GM21515 (cell line): ENCODE data around the gene KARS1.
A peak's percentile ranks its signal among the peaks of the same experiment; 100 is the strongest.
"Not testable (repeated sequence)": the region's sequence is repeated elsewhere in the genome, so short reads cannot be mapped to it uniquely, and the experiment has no call there.

Source experiments
- ATAC-seq: cut with Tn5 transposase; IDR thresholded peaks from one replicate; pipeline ENCODE4 v1.9.1; 2021; ENCODE audit not compliant: unreplicated experiment

KARS1 gene

DNA sequence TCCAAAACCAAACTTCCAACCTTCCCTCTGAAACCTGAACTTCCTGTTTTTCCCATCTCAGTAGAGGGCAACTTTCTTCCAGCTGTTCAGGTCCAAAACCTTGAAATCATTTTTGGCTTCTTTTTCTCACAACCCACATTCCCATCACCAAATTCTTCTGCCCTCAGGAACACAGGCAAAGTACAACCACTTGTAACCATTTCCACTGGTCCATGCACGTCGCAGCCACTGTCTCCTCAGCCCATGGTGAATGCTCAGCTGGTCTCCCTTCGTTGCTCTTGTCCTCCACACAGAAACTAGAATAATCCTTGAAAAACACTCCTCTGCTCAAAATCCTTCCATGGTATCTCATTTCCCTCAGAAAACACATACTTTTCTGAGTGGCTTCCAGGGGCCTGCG lies 20.7 kb downstream of the KARS1 start:
- no peak for ATAC-seq

GRCh38 chr16:75624921-75625334 lies 22.5 kb downstream of the KARS1 start:
- ATAC-seq, result no peak

GRCh38 chr16:75622761-75623605 lies 24.5 kb downstream of the KARS1 start, which contains the start of gene ADAT1:
ADAT1 (minus strand) TSS chr16:75623281; CDS start chr16:75620799, 2,482 bp downstream.
- peak; percentile 89 for ATAC-seq

GRCh38 chr16:75621170-75621477 lies 26.3 kb downstream of the KARS1 start:
- ATAC-seq, result no peak

DNA sequence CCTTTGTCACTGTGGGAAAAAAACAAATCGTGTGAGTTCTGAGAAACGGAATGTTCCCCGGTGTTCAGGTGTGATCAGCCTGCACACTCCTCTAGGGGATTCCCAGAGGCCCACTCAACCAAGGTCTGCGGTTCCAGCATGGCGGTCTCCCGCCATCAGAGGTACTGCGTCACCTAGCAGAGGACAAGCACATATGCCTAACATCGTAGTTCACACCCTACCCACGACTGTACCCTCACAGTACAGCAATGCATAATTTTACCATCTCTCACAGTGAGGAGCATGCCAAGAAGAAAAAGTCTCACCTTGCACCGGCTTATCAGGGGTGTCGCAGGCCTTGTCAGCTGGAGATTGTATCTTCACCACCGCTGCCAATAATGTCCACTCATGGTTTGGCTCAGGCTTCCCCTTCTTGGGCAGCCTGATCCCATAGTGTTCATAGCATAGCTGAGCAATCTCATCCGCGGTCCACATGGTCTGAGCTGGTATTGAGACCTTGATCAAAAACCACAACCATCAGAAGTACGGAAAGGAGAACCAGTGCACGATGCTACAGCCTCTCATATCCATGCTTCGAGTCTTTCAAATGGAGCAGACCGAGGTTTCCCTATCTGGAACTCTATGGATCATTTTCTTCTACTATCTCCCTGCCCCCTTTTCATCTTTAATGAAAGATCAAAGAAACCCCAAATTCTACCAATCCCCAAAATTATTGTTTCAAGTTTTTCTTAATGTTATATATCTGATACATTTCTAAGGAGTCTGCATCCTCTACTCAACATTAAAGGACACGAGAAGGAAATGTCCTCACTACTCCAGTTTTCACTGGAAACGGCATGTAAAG lies 26.9 kb downstream of the KARS1 start:
- no peak for ATAC-seq

GRCh38 chr16:75618780-75619179 lies 28.7 kb downstream of the KARS1 start:
- no peak for ATAC-seq

DNA sequence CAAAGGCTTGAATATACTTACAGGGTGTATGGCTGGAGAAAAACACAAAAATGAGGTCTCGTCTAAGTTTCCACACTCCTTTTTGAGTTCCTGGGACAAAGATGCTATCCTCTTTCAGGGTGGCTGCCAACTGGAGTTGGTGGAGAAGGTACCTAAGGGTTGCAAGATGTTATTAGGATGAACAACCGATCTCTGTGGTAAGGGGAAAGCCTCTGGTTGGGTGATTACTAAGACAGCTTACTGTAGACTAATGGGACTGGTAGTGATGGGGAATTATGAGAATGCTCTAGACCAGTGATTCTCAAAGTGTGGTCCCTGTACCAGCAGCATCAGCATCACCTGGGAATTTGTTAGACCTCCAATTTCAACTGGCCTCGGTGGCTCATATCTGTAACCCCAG lies 30.3 kb downstream of the KARS1 start:
- ATAC-seq, result no peak

GRCh38 chr16:75616521-75617010 lies 30.9 kb downstream of the KARS1 start:
- no peak for ATAC-seq

DNA sequence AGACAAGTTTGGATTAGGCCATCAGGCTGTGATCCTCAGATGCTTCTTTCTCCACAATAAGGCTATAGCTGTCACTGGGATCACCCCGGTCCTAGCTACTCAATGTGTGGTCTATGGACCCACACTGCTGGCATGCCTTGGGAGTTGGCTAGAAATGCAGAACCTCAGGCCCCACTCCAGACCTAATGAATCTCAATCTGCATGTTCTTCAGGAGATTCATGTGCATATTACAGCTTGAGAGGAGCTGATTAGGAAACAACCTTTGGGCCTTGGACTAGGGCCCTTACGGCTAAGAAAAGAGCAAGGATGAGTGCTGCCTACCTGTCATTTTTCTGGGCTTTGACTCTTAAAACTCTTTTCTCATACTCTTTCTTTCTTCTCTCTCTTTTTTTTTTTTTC lies 31.8 kb downstream of the KARS1 start:
- ATAC-seq, result no peak

DNA sequence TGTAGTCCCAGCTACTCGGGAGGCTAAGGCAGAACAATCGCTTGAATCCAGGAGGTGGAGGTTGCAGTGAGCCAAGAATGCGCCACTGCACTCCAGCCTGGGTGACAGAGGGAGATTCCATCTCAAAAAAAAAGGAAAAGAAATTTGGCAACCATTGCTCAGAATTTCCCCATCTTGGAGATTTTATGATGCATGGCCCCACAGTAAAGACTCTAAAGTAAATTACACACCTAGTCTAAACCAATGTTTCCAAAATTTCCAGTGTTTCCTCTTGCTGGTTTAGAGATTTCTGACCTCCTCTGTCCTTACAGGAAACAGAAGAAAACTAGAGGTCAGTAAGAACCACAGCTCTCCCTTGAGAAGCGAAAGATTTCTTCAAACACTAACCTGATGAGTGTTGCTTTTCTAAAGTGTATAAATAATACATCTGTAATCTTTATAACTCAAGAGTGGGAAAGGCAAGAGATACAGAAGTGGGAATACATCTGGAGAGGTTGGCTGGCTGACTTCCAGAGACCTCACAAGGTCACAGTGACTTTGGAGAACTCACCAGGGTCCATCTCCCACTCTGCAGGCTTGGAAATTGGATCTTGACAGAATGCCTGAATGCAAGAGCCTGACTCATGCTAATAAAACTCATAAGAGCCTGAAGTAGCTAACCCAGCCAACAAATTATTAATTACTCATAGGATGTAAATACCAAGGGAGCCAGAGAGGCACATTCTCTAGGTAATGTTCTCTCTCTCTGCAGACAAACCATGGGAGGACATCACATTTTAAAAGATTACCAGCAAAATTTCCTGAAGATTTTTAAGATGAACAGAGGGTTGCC lies 33.2 kb downstream of the KARS1 start:
- no peak for ATAC-seq

DNA sequence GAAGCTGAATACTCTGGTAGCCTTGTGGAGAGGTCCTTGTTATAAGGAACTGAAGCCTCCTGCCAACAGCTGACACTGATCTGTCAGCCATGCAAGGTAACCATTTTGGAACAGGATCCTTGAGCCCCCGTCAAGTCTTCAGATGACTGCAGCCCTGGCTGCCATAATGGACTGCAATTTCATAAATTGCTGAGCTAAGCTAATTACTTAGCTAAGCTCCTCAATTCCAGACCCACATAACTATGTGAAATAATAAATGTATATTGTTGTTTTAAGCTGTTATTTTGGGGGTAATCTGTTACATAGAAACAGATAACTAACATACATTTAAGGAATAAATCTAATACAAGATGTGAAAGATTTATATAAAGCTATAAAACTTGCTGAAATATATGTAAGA lies 41.0 kb downstream of the KARS1 start:
- no peak for ATAC-seq

- ATAC-seq, result no peak
Observed at GRCh38 chr16:75603241-75603640, 44.2 kb downstream of the KARS1 start.

- ATAC-seq, result no peak
Observed at GRCh38 chr16:75599452-75600277, 47.8 kb downstream of the KARS1 start.

GRCh38 chr16:75593825-75594820 lies 53.3 kb downstream of the KARS1 start:
- no peak for ATAC-seq

- no peak for ATAC-seq
Observed at GRCh38 chr16:75593308-75593707, 54.2 kb downstream of the KARS1 start.

DNA sequence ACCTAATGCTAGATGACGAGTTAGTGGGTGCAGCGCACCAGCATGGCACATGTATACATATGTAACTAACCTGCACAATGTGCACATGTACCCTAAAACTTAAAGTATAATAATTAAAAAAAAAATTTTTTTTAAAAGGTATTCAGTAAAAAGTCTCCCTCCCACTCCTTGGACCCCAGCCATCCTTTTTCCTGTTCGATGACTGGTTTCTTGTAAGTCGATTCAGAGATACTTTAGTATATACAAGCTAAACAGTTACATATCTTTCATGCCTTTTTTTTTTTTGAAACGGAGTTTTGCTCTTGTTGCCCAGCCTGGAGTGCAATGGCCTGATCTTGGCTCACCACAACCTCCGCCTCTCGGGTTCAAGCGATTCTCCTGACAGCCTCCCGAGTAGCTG lies 55.5 kb downstream of the KARS1 start:
- not testable (repeated sequence) for ATAC-seq

- ATAC-seq, result no peak
Observed at GRCh38 chr16:75590920-75591843, 56.3 kb downstream of the KARS1 start.

GRCh38 chr16:75589306-75589705 lies 58.2 kb downstream of the KARS1 start:
- ATAC-seq, result no peak
